H4 (cell line): ENCODE results near the gene TPRX2. TPM values are rescaled to one million over a fixed set of nuclear protein-coding genes. Genes with fewer than 3 reads are reported as not detected.
"Not testable (repeated sequence)": the region's sequence is repeated elsewhere in the genome, so short reads cannot be mapped to it uniquely, and the experiment has no call there.

ENCODE experiments used
- DNase-seq: peaks from one replicate; pipeline ENCODE4 v3.0.0-alpha.2; 2015; ENCODE audit warnings: low spot score
- total RNA-seq: library from RNA; depleted of rRNA; stranded (reverse); fragments of >200 nt; shearing (Covaris generic); gene quantifications from 2 replicates; pipeline ENCODE4 v1.2.3, GENCODE V29; 2014; rRNA removed

The TPRX2 gene
- not detected in 2 replicates for total RNA-seq

- not testable (repeated sequence) for DNase-seq
These were observed at the start of gene TPRX2 for GRCh38 chr19:47858646-47859285. TPRX2 (plus strand) TSS chr19:47859235; CDS start chr19:47859247, 12 bp downstream.

GRCh38 chr19:47813304-47813994 is 45.6 kb upstream of the TPRX2 start:
- DNase-seq = peak; percentile 81

- DNase-seq = no peak
These were observed 45.1 kb upstream of the TPRX2 start for GRCh38 chr19:47813995-47814328.

- not testable (repeated sequence) for DNase-seq
These were observed 42.8 kb upstream of the TPRX2 start for GRCh38 chr19:47816270-47816669.

GRCh38 chr19:47818221-47818620 is 40.8 kb upstream of the TPRX2 start:
- DNase-seq = not testable (repeated sequence)

- no peak for DNase-seq
These were observed 39.2 kb upstream of the TPRX2 start for GRCh38 chr19:47819858-47820257.

GRCh38 chr19:47820410-47820809 is 38.6 kb upstream of the TPRX2 start:
- DNase-seq = no peak

GRCh38 chr19:47821460-47822020 is 37.5 kb upstream of the TPRX2 start, which contains the start of gene CRX:
CRX (plus strand) TSS chr19:47821937; CDS start chr19:47834444, 12,507 bp downstream.
- no peak for DNase-seq

- no peak for DNase-seq
These were observed 34.6 kb upstream of the TPRX2 start for GRCh38 chr19:47824396-47824795.

- DNase-seq = no peak
These were observed 32.2 kb upstream of the TPRX2 start for GRCh38 chr19:47826800-47827199.

- DNase-seq = no peak
These were observed 26.3 kb upstream of the TPRX2 start for GRCh38 chr19:47832723-47833122.

- DNase-seq = no peak
These were observed 23.0 kb upstream of the TPRX2 start for GRCh38 chr19:47836038-47836437.

GRCh38 chr19:47839411-47839810 is 19.6 kb upstream of the TPRX2 start:
- DNase-seq = no peak

GRCh38 chr19:47839913-47840312 is 19.1 kb upstream of the TPRX2 start:
- no peak for DNase-seq

GRCh38 chr19:47842941-47843340 is 16.1 kb upstream of the TPRX2 start:
- no peak for DNase-seq

- DNase-seq = no peak
These were observed 10.6 kb upstream of the TPRX2 start for GRCh38 chr19:47848425-47848822.

GRCh38 chr19:47848823-47849473 is 10.1 kb upstream of the TPRX2 start:
- DNase-seq = no peak

GRCh38 chr19:47853003-47853402 is 6.0 kb upstream of the TPRX2 start:
- no peak for DNase-seq

GRCh38 chr19:47854459-47854858 is 4.6 kb upstream of the TPRX2 start:
- no peak for DNase-seq

GRCh38 chr19:47858231-47858630 is 804 bp upstream of the TPRX2 start:
- DNase-seq = peak; percentile 71

- DNase-seq = not testable (repeated sequence)
These were observed 803 bp downstream of the TPRX2 start for GRCh38 chr19:47859838-47860237.

- DNase-seq = no peak
These were observed 1.7 kb downstream of the TPRX2 start for GRCh38 chr19:47860602-47861297.
